ENCODE data around the gene PREX1. TPM values are rescaled to one million over a fixed set of nuclear protein-coding genes. Genes with fewer than 3 reads are reported as not detected.

PREX1 gene
- total RNA-seq, 1 donor from 2014 or later: 248 TPM

- H3K9me3 Mint-ChIP-seq (ENCODE audit: unreplicated experiment): no peaks in the 10 kb centered on the region
- H3K36me3 Mint-ChIP-seq (ENCODE audit: low read depth, unreplicated experiment): peaks cover 70% of the 10 kb centered on the region
- DNase-seq (ENCODE audit: low spot score): no peak
- no peak overlapping the region for H3K4me3 Mint-ChIP-seq (ENCODE audit: unreplicated experiment)
- H3K27me3 Mint-ChIP-seq (ENCODE audit: unreplicated experiment): peaks cover 15% of the 10 kb centered on the region
- H3K4me1 Mint-ChIP-seq (ENCODE audit: unreplicated experiment): peaks cover 2% of the 10 kb centered on the region
- no peak overlapping the region for H3K27ac Mint-ChIP-seq (ENCODE audit: unreplicated experiment)
- no peak for TF ChIP-seq CTCF (IDR thresholded peaks at IDR 0.05; ENCODE audit: unreplicated experiment)
Measured at GRCh38 chr20:48642105-48642880, 185.5 kb downstream of the PREX1 start.

GRCh38 chr20:48640871-48641270 is 186.9 kb downstream of the PREX1 start:
- Mint-ChIP-seq H3K4me1 (ENCODE audit: unreplicated experiment) (peaks cover 2% of the 10 kb centered on the region), H3K36me3 (ENCODE audit: low read depth, unreplicated experiment) (peaks cover 61% of the 10 kb centered on the region), H3K4me3 (ENCODE audit: unreplicated experiment) (no peak overlapping the region), H3K9me3 (ENCODE audit: unreplicated experiment) (no peaks in the 10 kb centered on the region), H3K27ac (ENCODE audit: unreplicated experiment) (peak overlapping the region; percentile 24), H3K27me3 (ENCODE audit: unreplicated experiment) (peaks cover 16% of the 10 kb centered on the region)
- TF ChIP-seq CTCF (IDR thresholded peaks at IDR 0.05; ENCODE audit: unreplicated experiment): no peak
- DNase-seq (ENCODE audit: low spot score): no peak

- TF ChIP-seq CTCF (IDR thresholded peaks at IDR 0.05; ENCODE audit: unreplicated experiment): no peak
- H3K4me1 Mint-ChIP-seq (ENCODE audit: unreplicated experiment): peaks cover 8% of the 10 kb centered on the region
- H3K4me3 Mint-ChIP-seq (ENCODE audit: unreplicated experiment): peak overlapping the region; percentile 71
- H3K27me3 Mint-ChIP-seq (ENCODE audit: unreplicated experiment): peaks cover 21% of the 10 kb centered on the region
- H3K36me3 Mint-ChIP-seq (ENCODE audit: low read depth, unreplicated experiment): peaks cover 59% of the 10 kb centered on the region
- no peak for DNase-seq (ENCODE audit: low spot score)
- no peaks in the 10 kb centered on the region for H3K9me3 Mint-ChIP-seq (ENCODE audit: unreplicated experiment)
- peak overlapping the region; percentile 58 for H3K27ac Mint-ChIP-seq (ENCODE audit: unreplicated experiment)
Measured at GRCh38 chr20:48639899-48640298, 187.9 kb downstream of the PREX1 start.

GRCh38 chr20:48638546-48638945 is 189.3 kb downstream of the PREX1 start:
- Mint-ChIP-seq H3K4me3 (ENCODE audit: unreplicated experiment) (peak overlapping the region; percentile 64), H3K9me3 (ENCODE audit: unreplicated experiment) (no peaks in the 10 kb centered on the region), H3K4me1 (ENCODE audit: unreplicated experiment) (peaks cover 13% of the 10 kb centered on the region), H3K36me3 (ENCODE audit: low read depth, unreplicated experiment) (peaks cover 56% of the 10 kb centered on the region), H3K27ac (ENCODE audit: unreplicated experiment) (peak overlapping the region; percentile 67), H3K27me3 (ENCODE audit: unreplicated experiment) (peaks cover 24% of the 10 kb centered on the region)
- DNase-seq (ENCODE audit: low spot score): no peak
- no peak for TF ChIP-seq CTCF (IDR thresholded peaks at IDR 0.05; ENCODE audit: unreplicated experiment)

- Mint-ChIP-seq H3K9me3 (ENCODE audit: unreplicated experiment) (no peaks in the 10 kb centered on the region), H3K4me3 (ENCODE audit: unreplicated experiment) (no peak overlapping the region), H3K27me3 (ENCODE audit: unreplicated experiment) (peaks cover 25% of the 10 kb centered on the region), H3K36me3 (ENCODE audit: low read depth, unreplicated experiment) (peaks cover 64% of the 10 kb centered on the region), H3K27ac (ENCODE audit: unreplicated experiment) (no peak overlapping the region), H3K4me1 (ENCODE audit: unreplicated experiment) (peaks cover 13% of the 10 kb centered on the region)
- no peak for DNase-seq (ENCODE audit: low spot score)
- no peak for TF ChIP-seq CTCF (IDR thresholded peaks at IDR 0.05; ENCODE audit: unreplicated experiment)
Measured at GRCh38 chr20:48637461-48637860, 190.3 kb downstream of the PREX1 start.
